GM10248 (cell line): ENCODE measurements around the gene FASN.

ENCODE experiments used
- CTCF ChIA-PET: fragments of 300-600 bp; sonication (Branson Sonifier 250); formaldehyde crosslinking; extraction: SDS; loops from one replicate; lab custom pipeline; 2021; ENCODE audit warnings: antibody characterized with exemption; lab: Yijun Ruan, JAX
- POLR2A ChIA-PET: fragments of 350-650 bp; sonication (Branson Sonifier 250); formaldehyde crosslinking; extraction: SDS; loops from one replicate; lab custom pipeline; 2020; ENCODE audit warnings: antibody characterized with exemption; lab: Yijun Ruan, JAX
- DNase-seq: peaks from one replicate; pipeline ENCODE4 v3.0.0; 2012; ENCODE audit errors: extremely low spot score
- CTCF ChIP-seq: IDR thresholded peaks from 2 replicates; pipeline ENCODE4 v1.5.1; 2012; ENCODE audit warnings: mild to moderate bottlenecking, low read depth; ENCODE audit errors: extremely low read depth, missing control alignments, control extremely low read depth

FASN gene

GRCh38 chr17:82113422-82113821, 15.4 kb upstream of the FASN start:
- POLR2A ChIA-PET = no interaction called here
- CTCF ChIA-PET = interaction anchor here (1.1 to 1.9 kb wide), 4 partner anchors 9 to 41 kb away, joined by 3 to 6 read pairs (median 4); no protein-coding TSS in a partner anchor
- no peak for DNase-seq

GRCh38 chr17:82112914-82113311, 14.9 kb upstream of the FASN start:
- CTCF ChIA-PET = interaction anchor here (1.0 to 1.9 kb wide), 4 partner anchors 9 to 75 kb away, joined by 3 to 6 read pairs (median 4); partner anchors contain the start of gene DCXR
- DNase-seq = no peak
- POLR2A ChIA-PET = no interaction called here
- TF ChIP-seq CTCF = no peak

More at GRCh38 chr17:82113422-82113821, 15.4 kb upstream of the FASN start:
- TF ChIP-seq CTCF = no peak

- ChIA-PET CTCF (interaction anchor here (1.0 to 1.9 kb wide), 4 partner anchors 10 to 82 kb away, joined by 3 to 5 read pairs (median 4); partner anchors contain the start of gene DCXR), POLR2A (no interaction called here)
- no peak for TF ChIP-seq CTCF
- no peak for DNase-seq
Measured at GRCh38 chr17:82112181-82112913, 14.3 kb upstream of the FASN start.

GRCh38 chr17:82110298-82110697, 12.3 kb upstream of the FASN start:
- TF ChIP-seq CTCF = no peak
- POLR2A ChIA-PET = no interaction called here

GRCh38 chr17:82108961-82109475, 11.0 kb upstream of the FASN start:
- TF ChIP-seq CTCF = no peak
- ChIA-PET POLR2A (no interaction called here), CTCF (interaction anchor here (1.3 to 1.6 kb wide), 4 partner anchors 10 to 117 kb away, joined by 3 to 5 read pairs (median 4); no protein-coding TSS in a partner anchor)
- no peak for DNase-seq

More at GRCh38 chr17:82110298-82110697, 12.3 kb upstream of the FASN start:
- CTCF ChIA-PET = interaction anchor here (1.3 to 1.5 kb wide), 2 partner anchors 12 to 80 kb away, joined by 3 to 5 read pairs; no protein-coding TSS in a partner anchor
- DNase-seq = no peak

GRCh38 chr17:82108496-82108945, 10.5 kb upstream of the FASN start:
- ChIA-PET CTCF (interaction anchor here (1.3 to 3.1 kb wide), 5 partner anchors 10 to 116 kb away, joined by 3 to 17 read pairs (median 5); no protein-coding TSS in a partner anchor), POLR2A (no interaction called here)
- no peak for TF ChIP-seq CTCF
- DNase-seq = no peak
